ENCODE measurements around the gene KIF26B. TPM values are rescaled to one million over a fixed set of nuclear protein-coding genes. Genes with fewer than 3 reads are reported as not detected.

Gene KIF26B
- total and polyA plus RNA-seq, 3 experiments from 2014 or later: 0.11 to 0.16 TPM; not detected in 1

- ChIA-PET CTCF (no interaction called here), POLR2A (no interaction called here)
- Mint-ChIP-seq H3K9me3 (peaks cover 0 to 6% (median 1%) of the 10 kb centered on the region in 5 donors), H3K4me1 (no peaks in the 10 kb centered on the region), H3K36me3 (no peaks in the 10 kb centered on the region), H3K27me3 (peaks cover 4 to 8% of the 10 kb centered on the region in 2 donors), H3K27ac (no peak overlapping the region), H3K4me3 (no peak overlapping the region)
- Histone ChIP-seq H3K27me3 (ENCODE audit: insufficient read depth, low read length, poor library complexity, severe bottlenecking) (no peaks in the 10 kb centered on the region), H3K4me1 (ENCODE audit: insufficient read depth, low read length) (no peaks in the 10 kb centered on the region), H3K36me3 (ENCODE audit: insufficient read depth, low read length) (no peaks in the 10 kb centered on the region), H3K4me3 (ENCODE audit: low read length) (no peak overlapping the region), H3K9me3 (ENCODE audit: low read length) (no peaks in the 10 kb centered on the region), H3K27ac (ENCODE audit: low read depth, low read length) (no peak overlapping the region)
- DNase-seq: no peak
These were observed 137.8 kb downstream of the KIF26B start for GRCh38 chr1:245292553-245292952.

DNA sequence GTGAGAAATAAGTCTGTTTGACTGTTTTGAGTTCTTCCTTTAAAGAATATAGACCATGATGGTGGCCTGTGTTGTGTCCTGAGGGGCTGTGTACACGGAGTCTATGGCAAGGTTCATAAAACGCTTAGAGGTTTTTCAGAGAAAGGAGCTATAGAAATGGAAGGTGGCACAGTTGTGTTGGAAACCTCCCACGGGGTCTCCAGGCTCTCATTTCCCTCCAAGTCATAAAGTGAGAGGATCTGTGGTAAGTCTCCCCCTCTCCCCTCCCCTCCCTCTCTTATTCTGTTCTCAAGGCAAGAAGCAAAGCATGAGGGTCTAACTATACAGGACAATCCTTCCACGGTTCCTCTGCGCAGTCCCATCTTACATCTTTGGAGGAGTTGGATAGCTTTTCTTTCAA, 139.2 kb downstream of the KIF26B start:
- H3K27me3 ChIP-seq (ENCODE audit: insufficient read depth, low read length, poor library complexity, severe bottlenecking): no peaks in the 10 kb centered on the region
- no peak overlapping the region for H3K27ac Mint-ChIP-seq
- no peak overlapping the region for H3K27ac ChIP-seq (ENCODE audit: low read depth, low read length)
- H3K4me3 ChIP-seq (ENCODE audit: low read length): no peak overlapping the region
- H3K9me3 ChIP-seq (ENCODE audit: low read length): no peaks in the 10 kb centered on the region
- DNase-seq: no peak
- H3K4me1 ChIP-seq (ENCODE audit: insufficient read depth, low read length): no peaks in the 10 kb centered on the region
- H3K9me3 Mint-ChIP-seq: peaks cover 0 to 6% (median 0%) of the 10 kb centered on the region in 5 donors
- CTCF ChIA-PET: no interaction called here
- peaks cover 4 to 8% of the 10 kb centered on the region in 2 donors for H3K27me3 Mint-ChIP-seq
- H3K36me3 Mint-ChIP-seq: no peaks in the 10 kb centered on the region
- H3K4me3 Mint-ChIP-seq: no peak overlapping the region
- no peaks in the 10 kb centered on the region for H3K4me1 Mint-ChIP-seq
- no peaks in the 10 kb centered on the region for H3K36me3 ChIP-seq (ENCODE audit: insufficient read depth, low read length)
- POLR2A ChIA-PET: no interaction called here

GRCh38 chr1:245298781-245299180, 144.0 kb downstream of the KIF26B start:
- Histone ChIP-seq H3K27me3 (ENCODE audit: insufficient read depth, low read length, poor library complexity, severe bottlenecking) (no peaks in the 10 kb centered on the region), H3K4me1 (ENCODE audit: insufficient read depth, low read length) (no peaks in the 10 kb centered on the region), H3K36me3 (ENCODE audit: insufficient read depth, low read length) (no peaks in the 10 kb centered on the region), H3K4me3 (ENCODE audit: low read length) (no peak overlapping the region), H3K27ac (ENCODE audit: low read depth, low read length) (no peak overlapping the region), H3K9me3 (ENCODE audit: low read length) (no peaks in the 10 kb centered on the region)
- DNase-seq: no peak
- no peaks in the 10 kb centered on the region for H3K36me3 Mint-ChIP-seq
- no peaks in the 10 kb centered on the region for H3K4me1 Mint-ChIP-seq
- H3K9me3 Mint-ChIP-seq: peaks cover 0 to 3% (median 0%) of the 10 kb centered on the region in 5 donors
- peaks cover 4 to 5% of the 10 kb centered on the region in 2 donors for H3K27me3 Mint-ChIP-seq
- CTCF ChIA-PET: interaction anchor here (1.5 kb wide), 1 partner anchor 72 kb away, joined by 3 read pairs; no protein-coding TSS in a partner anchor
- no peak overlapping the region for H3K4me3 Mint-ChIP-seq
- H3K27ac Mint-ChIP-seq: no peak overlapping the region
- POLR2A ChIA-PET: interaction anchor here (0.7 kb wide), 1 partner anchor 718 kb away, joined by 9 read pairs; no protein-coding TSS in a partner anchor

GRCh38 chr1:245301162-245301580, 146.4 kb downstream of the KIF26B start:
- H3K4me1 ChIP-seq (ENCODE audit: insufficient read depth, low read length): no peaks in the 10 kb centered on the region
- no peak for DNase-seq
- Mint-ChIP-seq H3K36me3 (no peaks in the 10 kb centered on the region), H3K9me3 (peaks cover 0 to 6% (median 1%) of the 10 kb centered on the region in 5 donors), H3K4me1 (no peaks in the 10 kb centered on the region), H3K27ac (peak overlapping the region in 1 of 8 donors; percentile 78), H3K27me3 (peaks cover 4 to 7% of the 10 kb centered on the region in 2 donors), H3K4me3 (no peak overlapping the region)
- H3K9me3 ChIP-seq (ENCODE audit: low read length): no peaks in the 10 kb centered on the region
- CTCF ChIA-PET: no interaction called here
- POLR2A ChIA-PET: no interaction called here
- no peak overlapping the region for H3K4me3 ChIP-seq (ENCODE audit: low read length)
- H3K27me3 ChIP-seq (ENCODE audit: insufficient read depth, low read length, poor library complexity, severe bottlenecking): no peaks in the 10 kb centered on the region
- H3K27ac ChIP-seq (ENCODE audit: low read depth, low read length): no peak overlapping the region
- no peaks in the 10 kb centered on the region for H3K36me3 ChIP-seq (ENCODE audit: insufficient read depth, low read length)

- Mint-ChIP-seq H3K27me3 (peaks cover 2 to 4% of the 10 kb centered on the region in 2 donors), H3K36me3 (no peaks in the 10 kb centered on the region)
- POLR2A ChIA-PET: no interaction called here
These were observed 147.1 kb downstream of the KIF26B start for GRCh38 chr1:245301921-245302320.

DNA sequence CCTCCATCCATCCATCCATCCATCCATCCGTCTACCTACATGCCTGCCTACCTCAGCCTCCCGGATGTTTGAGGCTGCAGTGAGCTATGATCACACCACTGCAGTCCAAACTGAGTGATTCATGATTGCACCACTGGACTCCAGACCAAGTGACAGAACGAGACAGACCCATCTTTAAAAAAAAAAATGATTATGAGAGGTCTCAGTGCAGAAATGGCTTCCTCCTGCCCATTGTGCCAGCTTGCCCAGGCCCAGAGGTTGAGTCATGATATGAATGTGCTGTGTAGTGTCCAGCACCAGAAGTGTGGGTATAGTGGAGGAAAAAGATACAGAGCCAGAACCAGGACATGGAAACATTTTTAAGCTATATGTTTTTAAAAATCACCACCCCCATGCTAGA, 149.9 kb downstream of the KIF26B start:
- Mint-ChIP-seq H3K4me1 (no peaks in the 10 kb centered on the region), H3K27me3 (peaks cover 4 to 11% of the 10 kb centered on the region in 2 donors), H3K4me3 (peak overlapping the region in 1 of 7 donors; percentile 1), H3K27ac (no peak overlapping the region), H3K9me3 (peaks cover 0 to 6% (median 1%) of the 10 kb centered on the region in 5 donors), H3K36me3 (no peaks in the 10 kb centered on the region)
- Histone ChIP-seq H3K9me3 (ENCODE audit: low read length) (no peaks in the 10 kb centered on the region), H3K36me3 (ENCODE audit: insufficient read depth, low read length) (no peaks in the 10 kb centered on the region), H3K27ac (ENCODE audit: low read depth, low read length) (no peak overlapping the region), H3K27me3 (ENCODE audit: insufficient read depth, low read length, poor library complexity, severe bottlenecking) (no peaks in the 10 kb centered on the region), H3K4me1 (ENCODE audit: insufficient read depth, low read length) (no peaks in the 10 kb centered on the region), H3K4me3 (ENCODE audit: low read length) (no peak overlapping the region)
- ChIA-PET CTCF (no interaction called here), POLR2A (no interaction called here)
- DNase-seq: no peak

More at GRCh38 chr1:245301921-245302320, 147.1 kb downstream of the KIF26B start:
- no peaks in the 10 kb centered on the region for H3K9me3 ChIP-seq (ENCODE audit: low read length)
- Mint-ChIP-seq H3K9me3 (peaks cover 0 to 6% (median 1%) of the 10 kb centered on the region in 5 donors), H3K4me3 (no peak overlapping the region), H3K27ac (no peak overlapping the region), H3K4me1 (no peaks in the 10 kb centered on the region)
- no peak overlapping the region for H3K27ac ChIP-seq (ENCODE audit: low read depth, low read length)
- no peak overlapping the region for H3K4me3 ChIP-seq (ENCODE audit: low read length)
- no peak for DNase-seq
- no peaks in the 10 kb centered on the region for H3K36me3 ChIP-seq (ENCODE audit: insufficient read depth, low read length)
- H3K27me3 ChIP-seq (ENCODE audit: insufficient read depth, low read length, poor library complexity, severe bottlenecking): no peaks in the 10 kb centered on the region
- CTCF ChIA-PET: no interaction called here
- no peaks in the 10 kb centered on the region for H3K4me1 ChIP-seq (ENCODE audit: insufficient read depth, low read length)

GRCh38 chr1:245306020-245306419, 151.2 kb downstream of the KIF26B start:
- Histone ChIP-seq H3K27me3 (ENCODE audit: insufficient read depth, low read length, poor library complexity, severe bottlenecking) (no peaks in the 10 kb centered on the region), H3K9me3 (ENCODE audit: low read length) (no peaks in the 10 kb centered on the region), H3K27ac (ENCODE audit: low read depth, low read length) (no peak overlapping the region), H3K4me3 (ENCODE audit: low read length) (no peak overlapping the region), H3K4me1 (ENCODE audit: insufficient read depth, low read length) (peaks cover 4% of the 10 kb centered on the region), H3K36me3 (ENCODE audit: insufficient read depth, low read length) (no peaks in the 10 kb centered on the region)
- H3K27me3 Mint-ChIP-seq: peaks cover 2 to 11% of the 10 kb centered on the region in 2 donors
- no peaks in the 10 kb centered on the region for H3K36me3 Mint-ChIP-seq
- no peak overlapping the region for H3K4me3 Mint-ChIP-seq
- CTCF ChIA-PET: no interaction called here
- H3K4me1 Mint-ChIP-seq: peaks cover 7 to 9% (median 8%) of the 10 kb centered on the region in 3 donors
- DNase-seq: no peak
- H3K9me3 Mint-ChIP-seq: peaks cover 0 to 6% (median 1%) of the 10 kb centered on the region in 5 donors
- POLR2A ChIA-PET: no interaction called here
- H3K27ac Mint-ChIP-seq: no peak overlapping the region

DNA sequence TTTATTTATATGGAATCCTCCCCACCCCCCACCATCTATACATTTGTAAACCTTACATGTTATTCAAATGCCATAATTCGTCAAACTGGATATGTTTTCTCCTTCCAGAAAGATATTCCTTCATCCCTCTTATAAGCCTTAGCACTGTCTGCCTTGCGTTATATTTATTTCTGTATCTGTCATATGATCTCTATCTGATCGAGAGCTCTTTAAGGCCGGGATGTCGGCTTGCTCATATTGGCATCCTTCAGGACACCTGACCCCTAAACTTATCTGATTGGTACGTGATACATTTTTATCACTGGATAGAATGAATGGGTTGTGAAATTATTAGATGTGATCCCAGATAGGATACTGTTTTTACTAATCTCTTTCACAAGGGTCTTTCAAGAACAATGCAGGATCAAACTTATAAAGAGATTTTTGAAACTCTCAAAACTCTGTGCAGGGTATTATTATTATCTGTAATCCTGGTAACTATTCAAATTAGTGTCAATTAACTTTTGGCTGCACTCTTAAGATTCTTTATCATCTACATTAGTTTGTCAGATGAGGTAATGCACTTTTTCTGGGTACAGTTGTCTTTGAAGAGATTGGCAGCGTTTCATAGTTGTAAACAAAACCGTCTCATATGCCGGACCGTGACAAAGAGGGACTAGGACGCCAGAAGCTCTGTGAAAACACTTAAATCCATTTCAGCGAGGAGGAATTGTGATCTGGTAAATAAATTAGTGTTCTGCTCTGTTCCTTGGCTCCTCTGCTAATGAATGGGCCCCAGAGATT, 152.0 kb downstream of the KIF26B start:
- Mint-ChIP-seq H3K4me1 (peaks cover 7 to 12% (median 12%) of the 10 kb centered on the region in 3 donors), H3K27me3 (peaks cover 2 to 11% of the 10 kb centered on the region in 2 donors), H3K36me3 (no peaks in the 10 kb centered on the region), H3K4me3 (no peak overlapping the region), H3K9me3 (peaks cover 0 to 6% (median 1%) of the 10 kb centered on the region in 5 donors), H3K27ac (no peak overlapping the region)
- ChIA-PET CTCF (no interaction called here), POLR2A (no interaction called here)
- Histone ChIP-seq H3K9me3 (ENCODE audit: low read length) (no peaks in the 10 kb centered on the region), H3K27me3 (ENCODE audit: insufficient read depth, low read length, poor library complexity, severe bottlenecking) (no peaks in the 10 kb centered on the region), H3K27ac (ENCODE audit: low read depth, low read length) (no peak overlapping the region), H3K4me3 (ENCODE audit: low read length) (no peak overlapping the region), H3K4me1 (ENCODE audit: insufficient read depth, low read length) (peaks cover 4% of the 10 kb centered on the region), H3K36me3 (ENCODE audit: insufficient read depth, low read length) (no peaks in the 10 kb centered on the region)
- DNase-seq: no peak
